Stimulated activated CD4-positive, alpha-beta T cell treated with anti-CD3 and anti-CD28 coated beads, Interleukin-1b, Interleukin-23, amount 100 ng/mL, for 1 hour (primary cell): ENCODE measurements around the gene TOMT.

Experiments used
- DNase-seq, 2 donors: peaks; one replicate each; pipeline ENCODE4 v3.0.0-alpha.2; 2020; ENCODE audit warnings: low read depth in 2 of 2

The TOMT gene, protein sequence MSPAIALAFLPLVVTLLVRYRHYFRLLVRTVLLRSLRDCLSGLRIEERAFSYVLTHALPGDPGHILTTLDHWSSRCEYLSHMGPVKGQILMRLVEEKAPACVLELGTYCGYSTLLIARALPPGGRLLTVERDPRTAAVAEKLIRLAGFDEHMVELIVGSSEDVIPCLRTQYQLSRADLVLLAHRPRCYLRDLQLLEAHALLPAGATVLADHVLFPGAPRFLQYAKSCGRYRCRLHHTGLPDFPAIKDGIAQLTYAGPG

DNA sequence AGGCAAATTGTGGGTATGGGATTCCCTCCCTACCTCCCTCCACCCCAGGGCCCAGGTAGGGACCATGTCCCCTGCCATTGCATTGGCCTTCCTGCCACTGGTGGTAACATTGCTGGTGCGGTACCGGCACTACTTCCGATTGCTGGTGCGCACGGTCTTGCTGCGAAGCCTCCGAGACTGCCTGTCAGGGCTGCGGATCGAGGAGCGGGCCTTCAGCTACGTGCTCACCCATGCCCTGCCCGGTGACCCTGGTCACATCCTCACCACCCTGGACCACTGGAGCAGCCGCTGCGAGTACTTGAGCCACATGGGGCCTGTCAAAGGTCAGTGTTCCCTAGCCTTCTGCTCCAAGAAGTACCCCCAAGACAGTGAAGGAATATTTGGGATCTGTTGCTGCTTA is at the start of gene TOMT:
TSS of gene TOMT (plus strand) at position 37 of the 400 bp plus-strand sequence. CDS start at position 65, 28 bp downstream.
- DNase-seq: no peak

- no peak for DNase-seq
These were observed 47.2 kb upstream of the TOMT start for GRCh38 chr11:72058416-72059034.

DNA sequence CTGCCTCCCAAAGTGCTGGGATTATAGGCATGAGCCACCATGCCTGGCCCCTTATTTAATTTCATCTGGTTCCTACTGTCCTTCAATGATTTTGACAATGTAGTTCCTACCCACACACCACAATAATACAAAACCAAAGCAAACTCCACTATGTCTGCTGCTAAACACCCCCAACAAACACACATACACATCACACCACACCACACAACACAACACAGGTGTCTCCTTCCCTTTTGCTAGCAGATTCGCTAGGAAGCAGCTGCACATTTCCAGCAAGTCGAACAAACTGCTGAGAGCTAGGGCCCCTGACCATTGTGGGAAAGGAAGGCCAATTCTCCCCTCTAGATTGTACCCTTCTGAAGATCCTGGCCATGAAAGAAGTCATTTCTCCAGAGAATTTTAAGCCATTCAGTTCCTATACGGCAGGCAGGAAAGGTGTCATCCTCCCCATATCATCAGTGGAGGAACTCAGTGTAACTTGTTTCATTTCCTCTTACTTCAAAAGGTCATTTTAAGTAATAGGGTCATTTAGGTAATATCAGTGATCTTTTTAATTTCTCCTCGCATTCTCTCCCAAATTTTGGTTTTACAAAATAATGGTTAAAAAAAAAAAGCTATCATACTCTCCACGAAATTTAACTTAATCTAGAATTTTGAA is 43.9 kb upstream of the TOMT start:
- no peak for DNase-seq

DNA sequence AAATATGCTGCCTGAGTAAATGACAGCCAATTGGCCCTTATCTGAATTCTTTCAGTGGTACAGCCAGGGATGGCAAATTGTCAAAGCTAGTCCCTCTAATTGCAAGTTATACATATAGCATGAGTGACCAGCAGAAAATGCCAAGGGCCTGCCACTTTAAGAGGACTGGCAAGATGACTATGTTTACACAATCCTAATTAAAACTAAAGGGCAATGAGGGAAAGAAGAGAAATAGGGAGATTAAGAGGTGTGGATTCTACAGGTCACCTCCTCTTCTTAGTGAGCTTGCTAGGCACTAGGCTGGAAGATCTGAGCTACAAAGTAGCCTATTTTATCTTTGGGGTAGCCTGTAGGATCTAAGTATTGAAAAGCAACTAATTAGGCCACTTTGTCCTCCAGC is 38.9 kb upstream of the TOMT start:
- no peak for DNase-seq

DNA sequence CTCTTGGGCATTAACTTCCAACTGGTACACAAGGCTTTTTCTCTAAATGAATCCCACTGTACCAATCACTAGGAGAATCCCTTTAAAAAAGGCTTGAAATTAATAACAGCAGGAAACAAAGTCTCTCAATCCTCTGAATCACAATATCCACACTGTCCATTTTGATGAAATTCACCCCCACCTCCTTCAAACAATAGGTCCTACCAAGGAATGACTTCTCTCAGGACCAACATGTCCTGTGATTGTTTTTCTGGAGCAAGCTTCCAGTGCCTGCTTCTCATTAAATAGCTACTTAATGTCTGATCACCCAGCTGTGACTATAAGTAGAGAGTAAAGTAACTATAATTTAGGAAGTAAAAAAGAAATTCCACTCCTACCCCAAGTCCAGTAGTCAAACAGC is 38.5 kb upstream of the TOMT start:
- DNase-seq: no peak

- DNase-seq: no peak
These were observed 38.0 kb upstream of the TOMT start for GRCh38 chr11:72067676-72068075.

DNA sequence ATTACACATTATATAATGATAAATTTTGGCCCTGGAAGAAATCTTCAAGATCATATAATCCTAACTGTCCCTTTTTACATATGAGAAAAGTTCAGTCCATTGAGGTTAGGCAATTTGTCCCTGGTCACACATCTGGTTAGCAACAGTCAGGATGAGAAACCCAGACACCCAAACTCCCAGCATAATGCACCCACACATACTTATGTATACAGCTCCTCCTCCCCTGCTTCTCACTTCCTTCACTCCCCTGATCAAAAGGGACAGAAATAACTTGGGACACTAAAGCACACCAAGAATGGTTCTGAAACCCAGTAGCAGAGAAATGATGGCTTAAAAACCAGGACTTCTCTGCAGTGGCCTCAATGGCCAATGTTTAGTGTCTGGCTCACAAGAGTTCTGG is 36.5 kb upstream of the TOMT start:
- no peak for DNase-seq

DNA sequence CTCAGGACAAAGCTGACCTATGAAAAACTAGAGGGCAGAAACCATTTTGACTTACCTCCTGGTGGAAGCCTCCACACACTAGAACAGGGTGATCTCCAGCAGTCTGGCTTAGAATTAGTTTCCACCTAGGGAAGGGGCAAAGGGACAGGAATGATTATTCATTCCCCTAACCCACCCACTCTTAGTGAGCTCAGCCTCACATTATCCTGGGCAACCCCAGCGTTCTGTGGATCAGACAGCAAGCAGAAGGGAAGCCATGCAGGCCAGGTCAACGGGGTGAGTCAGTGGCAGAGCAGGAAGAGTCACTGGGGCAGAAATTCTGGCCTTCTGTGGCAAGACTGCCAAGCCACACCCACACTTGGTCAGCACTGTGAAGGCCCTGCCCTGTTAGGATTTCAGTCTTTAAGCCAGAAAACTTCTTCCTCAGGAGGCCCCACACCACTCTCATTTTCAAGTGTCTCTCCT is 35.9 kb upstream of the TOMT start:
- DNase-seq: no peak

GRCh38 chr11:72070491-72070890 is 35.2 kb upstream of the TOMT start:
- DNase-seq: no peak

DNA sequence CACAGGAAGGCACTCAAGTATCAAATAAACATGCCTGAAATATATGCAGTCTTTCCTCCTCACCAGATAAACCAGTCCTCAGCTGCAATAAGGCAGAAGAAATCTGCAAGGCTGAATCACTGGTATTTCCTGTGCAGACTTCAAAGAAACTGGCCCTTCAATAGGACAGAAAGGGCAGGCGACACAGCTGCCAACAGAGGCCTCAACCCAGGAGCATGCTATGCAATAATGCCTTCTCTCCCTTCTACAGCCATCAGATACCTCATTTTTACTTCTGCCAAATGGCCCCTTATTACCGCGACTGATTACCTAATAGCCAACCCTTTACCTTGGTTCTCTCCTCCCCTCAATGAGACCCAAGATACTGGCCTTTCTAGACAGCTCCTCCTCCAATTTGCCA is 33.4 kb upstream of the TOMT start:
- DNase-seq: no peak

- no peak for DNase-seq
These were observed 30.6 kb upstream of the TOMT start for GRCh38 chr11:72075109-72075508.

DNA sequence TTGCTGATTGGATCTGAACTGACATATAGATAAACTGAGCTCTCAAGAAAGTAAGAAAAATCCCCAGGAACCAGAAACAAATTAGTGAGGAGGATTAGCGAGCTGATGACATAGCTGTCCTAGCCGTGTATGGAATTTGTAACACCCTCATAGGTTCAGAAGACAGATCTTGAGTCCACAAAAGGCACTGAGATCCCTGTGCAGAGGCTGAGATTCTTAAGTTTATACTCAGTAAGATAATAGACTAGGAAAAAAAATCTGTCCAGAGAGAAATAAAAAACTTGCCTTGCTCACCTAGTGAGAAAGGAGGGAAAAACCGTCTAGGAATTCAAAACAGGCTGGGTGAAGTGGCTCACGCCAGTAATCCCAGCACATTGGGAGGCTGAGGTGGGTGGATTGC is 30.0 kb upstream of the TOMT start:
- no peak for DNase-seq

DNA sequence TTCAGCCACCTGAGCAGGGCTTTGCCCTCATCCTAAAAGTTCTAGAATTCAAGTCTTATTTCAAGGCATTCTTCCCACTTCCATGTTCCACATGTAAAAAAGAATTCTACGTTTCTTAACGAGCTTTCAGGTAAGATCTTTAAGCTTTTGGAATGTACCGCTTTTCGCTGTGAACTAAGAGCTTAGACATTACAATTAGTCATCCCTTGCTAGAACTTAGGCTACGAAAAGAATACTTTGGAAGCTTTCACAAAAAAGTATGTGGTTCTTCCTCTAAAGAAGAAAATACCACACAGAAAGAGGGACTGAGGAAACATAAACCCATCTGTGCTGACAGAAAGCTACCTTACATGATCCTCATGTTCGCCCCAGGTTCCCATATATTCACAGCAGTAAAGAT is 27.2 kb upstream of the TOMT start:
- DNase-seq: no peak

DNA sequence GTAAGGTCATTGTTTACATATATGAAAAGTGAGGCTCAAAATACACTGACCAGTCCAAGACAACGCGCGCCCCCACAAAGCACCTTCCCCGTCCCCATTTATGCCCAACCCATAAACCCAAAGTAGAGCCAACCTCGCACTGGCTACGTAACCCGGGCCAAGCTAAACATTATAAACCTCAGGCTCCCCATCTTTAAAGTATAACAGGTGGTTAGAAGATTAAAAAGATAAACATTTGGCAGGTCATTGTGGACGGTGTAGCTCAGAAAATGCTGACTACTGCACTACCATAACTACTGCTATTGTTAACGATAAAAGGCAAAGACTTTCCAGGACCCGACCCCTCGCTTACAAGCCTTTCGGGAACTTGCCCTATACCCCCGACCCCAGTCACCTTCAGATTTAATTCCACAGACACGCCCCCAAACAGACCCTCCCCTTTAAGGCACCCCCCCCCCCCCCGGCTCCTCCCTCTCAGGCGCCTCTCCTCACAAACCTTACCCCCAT is 25.9 kb upstream of the TOMT start:
- no peak for DNase-seq

DNA sequence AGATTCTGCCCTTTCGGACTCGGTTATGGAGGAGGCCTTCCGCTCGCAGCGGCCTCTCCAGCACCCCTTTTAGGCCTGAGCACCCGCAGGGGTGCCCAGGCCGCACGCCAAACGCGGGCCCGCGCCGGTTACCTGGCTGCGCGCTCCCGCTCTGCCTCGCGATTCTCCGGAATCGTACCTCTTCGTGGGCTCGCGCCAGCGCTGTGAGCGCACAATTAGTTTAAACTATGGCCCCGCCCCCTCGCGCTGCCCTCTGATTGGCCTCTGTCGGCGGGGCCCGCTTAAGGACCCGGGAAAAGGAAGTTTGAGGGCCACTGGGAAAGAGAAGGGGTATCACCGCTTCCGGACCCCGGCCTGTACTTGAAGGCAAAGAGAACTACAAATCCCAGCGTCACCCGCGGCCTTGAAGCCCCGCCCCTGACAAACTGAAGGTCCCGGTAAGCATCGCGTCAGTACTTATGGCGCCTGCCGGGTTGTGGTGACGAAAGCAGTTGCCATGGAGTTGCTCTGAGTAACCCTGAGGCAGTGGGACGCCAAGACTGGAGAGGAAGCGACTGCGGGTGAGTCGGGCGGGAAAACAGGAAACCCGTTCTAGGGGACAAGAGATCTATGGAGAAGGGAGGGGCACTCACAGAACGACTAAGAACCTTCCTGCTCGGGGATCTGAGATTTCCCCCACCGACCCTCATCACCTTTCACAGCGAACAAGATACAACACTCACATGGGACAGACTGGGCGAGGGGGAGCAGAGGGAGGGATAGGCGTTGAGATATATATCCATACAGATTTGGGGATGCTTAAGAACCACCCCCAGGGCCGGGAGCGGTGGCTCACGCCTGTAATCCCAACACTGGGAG is 25.2 kb upstream of the TOMT start, which contains the start of the genes LRRC51 and NUMA1:
TSS of gene LRRC51 (plus strand) at position 525 of the 858 bp plus-strand sequence. CDS start 8,234 bp downstream, outside the sequence.
TSS of gene NUMA1 (minus strand) at position 217 of the 858 bp plus-strand sequence. CDS start 44,599 bp downstream, outside the sequence.
- DNase-seq: peak; percentile 95 to 97

DNA sequence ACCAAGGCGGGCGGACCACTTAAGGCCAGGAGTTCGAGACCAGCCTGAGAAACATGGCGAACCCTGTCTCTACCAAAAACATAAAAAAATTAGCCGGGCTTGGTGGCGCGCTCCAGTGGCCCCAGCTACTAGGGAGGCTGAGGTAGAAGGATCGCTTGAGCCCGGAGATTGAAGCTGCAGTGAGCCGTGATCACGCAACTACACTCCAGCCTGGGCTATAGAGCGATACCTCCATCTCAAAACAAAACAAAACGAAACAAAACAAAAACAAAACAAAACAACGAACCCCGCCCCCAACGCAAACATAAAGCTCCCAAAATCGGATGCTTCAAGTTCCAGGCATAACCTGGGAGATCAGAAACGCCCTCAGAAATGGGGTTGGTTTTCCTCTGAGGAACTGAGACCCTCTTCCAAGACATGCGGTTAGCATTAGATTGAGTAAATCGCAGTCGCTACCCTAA is 24.5 kb upstream of the TOMT start:
- DNase-seq: no peak

- no peak for DNase-seq
These were observed 23.8 kb upstream of the TOMT start for GRCh38 chr11:72081821-72082453.

- DNase-seq: no peak
These were observed 22.3 kb upstream of the TOMT start for GRCh38 chr11:72083414-72083813.

GRCh38 chr11:72084076-72084475 is 21.6 kb upstream of the TOMT start:
- DNase-seq: no peak

GRCh38 chr11:72084965-72085364 is 20.8 kb upstream of the TOMT start:
- DNase-seq: no peak
